ENCODE measurements around the gene POFUT2.

The POFUT2 gene

GRCh38 chr21:45235488-45235887, 52.2 kb downstream of the POFUT2 start:
- no peak for DNase-seq (ENCODE audit: low read depth)
- no peak for TF ChIP-seq CTCF (IDR thresholded peaks at IDR 0.05; ENCODE audit: control insufficient read depth, insufficient read depth, low read depth, low read length, missing control alignments)
- no peak overlapping the region for H3K4me3 ChIP-seq (ENCODE audit: control insufficient read depth, low read depth, low read length)

GRCh38 chr21:45234965-45235364, 52.7 kb downstream of the POFUT2 start:
- H3K4me3 ChIP-seq (ENCODE audit: control insufficient read depth, low read depth, low read length) = no peak overlapping the region
- TF ChIP-seq CTCF (IDR thresholded peaks at IDR 0.05; ENCODE audit: control insufficient read depth, insufficient read depth, low read depth, low read length, missing control alignments) = no peak
- no peak for DNase-seq (ENCODE audit: low read depth)

GRCh38 chr21:45234127-45234526, 53.6 kb downstream of the POFUT2 start:
- no peak overlapping the region for H3K4me3 ChIP-seq (ENCODE audit: control insufficient read depth, low read depth, low read length)
- no peak for DNase-seq (ENCODE audit: low read depth)
- TF ChIP-seq CTCF (IDR thresholded peaks at IDR 0.05; ENCODE audit: control insufficient read depth, insufficient read depth, low read depth, low read length, missing control alignments) = no peak

GRCh38 chr21:45231705-45232104, 56.0 kb downstream of the POFUT2 start:
- no peak for TF ChIP-seq CTCF (IDR thresholded peaks at IDR 0.05; ENCODE audit: control insufficient read depth, insufficient read depth, low read depth, low read length, missing control alignments)
- no peak for DNase-seq (ENCODE audit: low read depth)
- H3K4me3 ChIP-seq (ENCODE audit: control insufficient read depth, low read depth, low read length) = no peak overlapping the region

- no peak for DNase-seq (ENCODE audit: low read depth)
- TF ChIP-seq CTCF (IDR thresholded peaks at IDR 0.05; ENCODE audit: control insufficient read depth, insufficient read depth, low read depth, low read length, missing control alignments) = no peak
- H3K4me3 ChIP-seq (ENCODE audit: control insufficient read depth, low read depth, low read length) = no peak overlapping the region
These were observed 58.9 kb downstream of the POFUT2 start for GRCh38 chr21:45228656-45229240.

- DNase-seq (ENCODE audit: low read depth) = peak; percentile 93
- no peak overlapping the region for H3K4me3 ChIP-seq (ENCODE audit: control insufficient read depth, low read depth, low read length)
These were observed 59.5 kb downstream of the POFUT2 start for GRCh38 chr21:45228171-45228641.

More at GRCh38 chr21:45228171-45228641, 59.5 kb downstream of the POFUT2 start:
- TF ChIP-seq CTCF (IDR thresholded peaks at IDR 0.05; ENCODE audit: control insufficient read depth, insufficient read depth, low read depth, low read length, missing control alignments) = no peak
